ENCODE data around the gene PLD3.

PLD3 gene, protein sequence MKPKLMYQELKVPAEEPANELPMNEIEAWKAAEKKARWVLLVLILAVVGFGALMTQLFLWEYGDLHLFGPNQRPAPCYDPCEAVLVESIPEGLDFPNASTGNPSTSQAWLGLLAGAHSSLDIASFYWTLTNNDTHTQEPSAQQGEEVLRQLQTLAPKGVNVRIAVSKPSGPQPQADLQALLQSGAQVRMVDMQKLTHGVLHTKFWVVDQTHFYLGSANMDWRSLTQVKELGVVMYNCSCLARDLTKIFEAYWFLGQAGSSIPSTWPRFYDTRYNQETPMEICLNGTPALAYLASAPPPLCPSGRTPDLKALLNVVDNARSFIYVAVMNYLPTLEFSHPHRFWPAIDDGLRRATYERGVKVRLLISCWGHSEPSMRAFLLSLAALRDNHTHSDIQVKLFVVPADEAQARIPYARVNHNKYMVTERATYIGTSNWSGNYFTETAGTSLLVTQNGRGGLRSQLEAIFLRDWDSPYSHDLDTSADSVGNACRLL

DNA sequence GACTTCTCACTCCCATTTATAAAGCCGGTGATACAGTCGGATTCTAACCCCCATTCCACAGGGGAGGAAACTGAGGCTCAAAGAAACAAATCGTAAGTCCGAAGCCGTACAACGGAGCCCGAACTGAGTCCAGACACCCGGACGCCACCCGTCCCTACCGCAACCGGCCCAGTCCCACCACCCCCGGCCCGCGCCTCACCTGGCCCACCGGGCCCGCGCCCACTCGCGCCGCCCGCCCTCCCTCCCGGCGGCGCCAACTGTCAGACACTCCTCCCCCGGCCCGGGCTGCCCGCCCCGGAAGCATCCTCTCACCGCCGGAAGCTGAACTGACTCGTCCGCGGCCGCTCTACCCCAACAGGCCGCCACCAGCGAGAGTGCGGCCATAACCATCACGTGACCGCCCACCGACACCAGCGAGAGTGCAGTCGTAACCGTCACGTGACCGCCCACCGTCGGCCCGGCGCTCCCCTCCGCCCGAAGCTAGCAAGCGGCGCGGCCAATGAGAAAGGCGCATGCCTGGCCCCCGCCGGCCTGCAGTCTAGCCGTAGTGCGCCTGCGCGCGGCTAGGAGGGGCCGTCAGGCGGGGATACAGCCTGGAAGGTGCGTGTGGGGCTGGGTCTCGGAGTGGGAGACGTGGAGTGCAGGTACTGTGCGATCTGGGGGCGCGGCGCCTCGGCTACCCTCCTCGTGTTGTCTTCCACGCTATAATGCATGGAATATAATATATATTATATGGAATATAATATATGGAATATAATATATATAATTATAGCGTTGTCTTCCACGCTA lies at the start of gene PLD3, which contains the start of gene C19orf47:
PLD3 (plus strand) TSS at position 571 of the 789 bp plus-strand sequence. CDS start 17,789 bp downstream, outside the sequence.
C19orf47 (minus strand) TSS at position 273 of the 789 bp plus-strand sequence. CDS start 6,540 bp downstream, outside the sequence.
- in situ Hi-C loops (cut with MboI; ENCODE audit: low sequenced_read_pairs) = no loop called here

DNA sequence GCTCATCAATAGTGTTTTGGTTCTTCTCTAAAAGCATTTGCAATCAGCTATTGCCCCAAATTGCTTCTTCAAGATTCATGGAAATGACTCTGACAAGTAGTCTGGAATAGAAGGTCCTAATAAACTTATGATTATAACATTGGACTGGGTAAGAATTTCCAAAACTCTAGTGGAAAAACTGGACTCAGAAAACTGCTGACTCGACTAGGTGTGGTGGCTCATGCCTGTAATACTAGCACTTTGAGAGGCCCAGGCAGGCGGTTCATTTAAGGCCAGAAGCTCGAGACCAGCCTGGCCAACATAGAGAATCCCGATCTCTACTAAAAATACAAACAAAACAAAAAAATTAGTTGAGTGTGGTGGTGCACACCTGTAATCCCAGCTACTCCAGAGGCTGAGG lies 47.8 kb upstream of the PLD3 start:
- in situ Hi-C loops (cut with MboI; ENCODE audit: low sequenced_read_pairs) = no loop called here

DNA sequence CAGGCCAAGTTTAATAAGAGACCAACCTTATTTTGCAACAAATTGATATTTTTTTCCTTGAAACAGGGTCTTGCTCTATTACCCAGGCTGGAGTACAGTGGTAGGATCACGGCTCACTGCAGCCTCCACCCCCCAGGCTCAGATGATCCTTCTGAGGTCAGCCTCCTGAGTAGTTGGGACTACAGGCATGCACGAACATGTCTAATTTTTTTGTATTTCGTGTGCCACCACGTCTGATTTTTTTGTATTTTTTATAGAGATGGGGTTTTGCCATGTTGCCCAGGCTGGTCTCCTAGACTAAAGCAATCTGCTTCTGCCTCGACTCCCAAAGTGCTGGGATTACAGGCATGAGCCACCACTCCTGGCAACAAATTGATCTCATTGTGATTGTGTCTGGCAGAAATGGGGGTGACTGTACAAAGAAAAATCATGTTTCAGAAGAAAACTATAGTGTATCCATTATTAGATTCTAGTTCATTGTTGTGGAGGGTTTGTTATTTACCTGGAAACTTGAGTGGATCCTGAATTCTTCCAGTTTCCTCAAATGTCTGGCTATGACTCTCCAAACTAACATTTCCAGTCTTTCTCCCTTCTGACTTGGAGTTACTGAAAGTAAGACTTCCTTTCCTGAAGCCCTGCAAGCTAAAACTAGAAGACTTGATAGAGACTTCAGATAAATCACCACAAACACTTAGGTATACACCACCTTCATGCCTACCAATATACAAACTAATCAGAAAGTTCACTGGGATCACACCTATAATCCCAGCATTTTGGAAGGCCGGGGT lies 46.1 kb upstream of the PLD3 start:
- in situ Hi-C loops (cut with MboI; ENCODE audit: low sequenced_read_pairs) = no loop called here

DNA sequence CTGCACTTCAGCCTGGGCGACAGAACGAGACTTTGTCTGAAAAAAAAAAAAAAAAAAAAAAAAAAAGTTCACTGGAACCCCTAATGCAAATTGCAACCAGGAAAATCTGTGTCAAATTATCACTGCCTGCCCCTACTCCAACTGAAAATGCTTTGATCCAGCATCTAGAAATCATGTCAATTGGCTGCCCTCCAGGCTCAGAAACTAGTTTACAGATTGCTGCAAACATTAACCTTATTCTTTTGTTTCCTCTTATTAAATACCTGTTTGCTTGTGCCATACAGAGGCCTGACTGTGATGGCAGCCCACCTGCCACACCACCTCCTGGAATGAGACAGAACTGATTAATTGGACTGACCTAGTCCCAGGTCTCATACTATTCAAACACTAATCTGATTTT lies 44.7 kb upstream of the PLD3 start:
- in situ Hi-C loops (cut with MboI; ENCODE audit: low sequenced_read_pairs) = no loop called here

DNA sequence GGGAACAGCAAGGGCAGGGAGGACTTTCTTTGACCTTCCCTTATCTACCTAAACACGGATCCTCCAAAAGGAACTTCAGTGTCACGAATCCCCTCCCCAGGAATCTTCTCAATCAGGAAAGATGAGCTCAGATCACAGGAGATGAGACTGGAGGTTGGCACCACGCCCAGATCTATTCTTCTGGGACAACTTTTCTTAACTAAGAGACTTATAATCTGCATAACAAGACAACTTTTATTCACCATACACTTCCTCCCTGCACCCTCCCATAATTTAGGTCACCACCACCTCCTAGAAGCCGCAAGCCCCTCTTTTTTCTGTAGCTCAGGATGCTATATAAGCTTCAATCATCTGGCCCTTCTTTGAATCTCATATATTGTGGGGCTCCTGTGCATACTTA lies 44.2 kb upstream of the PLD3 start:
- in situ Hi-C loops (cut with MboI; ENCODE audit: low sequenced_read_pairs) = no loop called here

DNA sequence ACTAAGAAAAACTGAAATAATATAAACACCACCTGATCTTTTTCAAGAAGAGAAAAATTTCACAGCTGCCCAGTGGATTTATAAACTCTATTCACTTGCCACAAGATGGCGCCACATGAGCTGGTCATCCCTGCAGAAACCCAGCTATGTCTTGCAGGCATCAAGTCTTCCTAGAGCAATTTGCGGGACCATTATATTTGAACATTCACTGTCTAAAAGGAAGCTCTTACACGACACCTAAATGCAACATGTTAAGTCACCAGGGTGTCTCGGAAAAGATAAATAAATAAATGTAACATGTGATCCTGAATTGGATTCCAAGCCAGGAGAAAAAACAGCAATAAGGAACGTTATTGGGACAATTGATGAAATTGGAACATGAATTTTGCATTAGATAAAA lies 43.1 kb upstream of the PLD3 start:
- in situ Hi-C loops (cut with MboI; ENCODE audit: low sequenced_read_pairs) = no loop called here

DNA sequence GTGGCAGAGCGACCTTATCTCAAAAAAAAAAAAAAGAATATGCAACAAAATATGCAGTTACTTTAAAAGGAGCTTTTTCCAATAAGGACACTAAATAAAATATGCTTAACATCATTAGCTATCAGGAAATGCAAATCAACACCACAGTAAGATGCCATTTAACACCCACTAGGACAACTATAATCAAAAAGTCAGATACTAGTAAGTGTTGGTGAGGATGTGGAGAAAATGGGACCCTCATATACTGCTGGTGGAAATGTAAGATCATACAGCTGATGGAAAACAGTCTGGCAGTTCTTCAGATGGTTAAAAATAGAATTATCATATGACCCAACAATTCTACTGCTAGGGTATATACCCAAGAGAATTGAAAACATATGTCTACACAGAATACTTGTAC lies 38.8 kb upstream of the PLD3 start:
- in situ Hi-C loops (cut with MboI; ENCODE audit: low sequenced_read_pairs) = no loop called here

DNA sequence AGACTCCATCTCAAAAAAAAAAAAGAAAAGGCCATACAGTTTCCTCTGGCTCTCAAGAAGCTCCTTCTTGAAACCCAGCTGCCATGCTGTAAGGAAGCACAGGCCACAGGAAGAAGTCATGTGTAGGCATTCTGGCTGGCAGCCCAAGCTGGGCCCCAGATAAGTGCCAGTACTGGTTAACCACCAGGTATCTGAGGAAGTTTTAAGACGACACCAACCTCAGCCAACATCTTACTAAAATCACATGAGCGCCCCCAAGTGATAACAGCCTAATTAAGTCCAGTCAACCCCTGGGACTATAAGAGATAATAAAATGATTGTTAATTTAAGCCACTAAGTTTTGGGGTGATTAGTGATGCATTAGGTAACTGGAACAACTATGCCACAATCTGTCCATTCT lies 36.0 kb upstream of the PLD3 start:
- in situ Hi-C loops (cut with MboI; ENCODE audit: low sequenced_read_pairs) = no loop called here

DNA sequence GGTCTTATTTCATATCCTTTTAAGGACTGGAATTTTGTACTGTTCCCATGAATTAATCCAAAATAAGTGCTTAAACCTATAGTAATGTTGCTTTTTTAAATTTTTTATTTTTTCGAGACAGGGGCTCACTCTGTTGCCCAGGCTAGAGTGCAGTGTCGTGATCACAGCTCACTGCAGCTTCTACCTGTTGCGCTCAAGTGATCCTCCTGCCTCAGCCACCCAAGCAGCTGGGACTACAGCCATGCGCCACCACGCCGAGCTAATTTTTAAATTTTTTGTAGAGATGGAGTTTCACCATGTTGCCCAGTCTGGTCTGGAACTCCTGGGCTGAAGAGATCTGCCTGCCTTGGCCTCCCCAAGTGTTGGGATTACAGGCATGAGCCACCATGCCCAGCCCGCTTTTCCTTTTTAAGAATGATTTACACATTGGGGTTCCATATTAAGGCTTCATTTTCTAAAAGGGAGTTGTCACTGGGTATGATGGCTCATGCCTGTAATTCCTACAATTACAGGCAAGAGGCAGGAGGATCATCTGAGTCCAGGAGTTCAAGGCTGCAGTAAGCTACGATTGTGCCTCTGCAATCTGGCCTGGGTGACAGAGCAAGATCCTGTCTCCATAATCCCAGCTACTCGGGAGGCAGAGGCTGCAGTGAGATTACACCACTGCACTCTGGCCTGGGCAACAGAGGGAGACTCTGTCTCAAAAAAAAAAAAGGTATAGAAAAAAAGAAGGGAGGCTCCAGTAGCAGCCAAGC lies 35.1 kb upstream of the PLD3 start:
- in situ Hi-C loops (cut with MboI; ENCODE audit: low sequenced_read_pairs) = no loop called here

DNA sequence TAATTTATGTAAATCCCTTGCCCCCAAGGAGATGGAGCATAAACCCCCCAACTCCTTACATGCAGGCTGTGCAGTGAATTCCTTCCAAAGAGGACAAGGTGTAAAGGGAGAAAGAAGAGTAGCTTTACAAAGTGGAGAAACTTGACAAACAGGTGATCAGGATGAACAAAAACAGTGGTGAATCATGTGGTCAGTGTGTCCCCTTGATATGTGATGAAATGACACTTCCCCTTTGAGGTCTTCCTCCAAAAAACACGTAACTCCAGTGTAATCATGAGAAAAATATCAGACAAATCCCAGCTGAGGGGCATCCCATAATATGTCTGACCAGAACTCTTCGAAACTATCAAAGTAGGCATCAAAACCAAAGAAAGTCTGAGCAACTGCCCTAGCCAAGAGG lies 33.8 kb upstream of the PLD3 start:
- in situ Hi-C loops (cut with MboI; ENCODE audit: low sequenced_read_pairs) = no loop called here

DNA sequence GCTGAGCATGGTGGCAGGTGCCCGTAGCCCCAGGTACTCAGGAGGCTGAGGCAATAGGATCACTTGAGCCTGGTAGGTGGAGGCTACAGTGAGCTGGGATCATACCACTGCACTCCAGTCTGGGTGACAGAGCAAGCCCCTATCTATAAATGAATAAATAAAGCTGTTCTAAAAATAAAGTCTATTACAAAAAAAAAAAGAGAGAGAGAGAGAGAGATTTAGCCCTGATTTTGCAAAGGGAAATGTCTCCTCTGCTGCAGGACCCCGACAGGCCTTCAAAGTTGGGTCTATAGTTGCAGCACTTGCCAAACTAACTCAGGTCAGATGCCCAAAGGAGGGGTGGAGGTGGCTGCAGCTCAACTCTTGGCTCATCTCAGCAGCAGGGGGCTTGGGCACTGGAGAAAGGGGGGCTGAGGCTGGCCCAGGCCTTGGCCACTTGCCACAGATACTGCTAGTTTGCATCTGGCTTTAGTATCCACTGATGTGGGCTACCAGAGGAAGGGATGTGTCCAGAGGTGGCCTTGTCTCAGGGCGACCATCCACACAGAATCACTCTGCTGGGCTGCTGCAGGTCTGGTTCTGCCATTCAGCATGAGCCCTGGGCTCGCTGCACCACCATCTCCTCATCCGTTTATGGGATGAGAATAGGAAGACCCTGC lies 32.6 kb upstream of the PLD3 start:
- in situ Hi-C loops (cut with MboI; ENCODE audit: low sequenced_read_pairs) = no loop called here

DNA sequence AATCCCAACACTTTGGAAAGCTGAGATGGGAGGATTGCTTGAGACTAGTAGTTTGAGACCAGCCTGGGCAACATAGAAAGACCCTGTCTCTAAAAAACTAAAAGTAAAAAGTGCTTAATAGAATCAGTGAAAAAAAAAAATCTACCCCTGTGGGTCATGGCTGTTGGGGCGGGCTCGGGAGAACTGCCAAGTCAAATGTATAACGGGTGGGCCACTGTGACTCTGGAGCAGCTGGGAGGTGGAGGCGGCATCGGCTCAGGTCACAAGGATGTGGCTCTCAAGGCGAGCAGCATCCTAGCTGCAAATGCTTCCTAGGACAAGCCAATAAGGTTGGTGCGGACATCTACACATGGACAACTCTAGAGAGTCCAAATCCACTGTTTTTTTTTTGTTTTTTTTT lies 31.2 kb upstream of the PLD3 start:
- in situ Hi-C loops (cut with MboI; ENCODE audit: low sequenced_read_pairs) = no loop called here

DNA sequence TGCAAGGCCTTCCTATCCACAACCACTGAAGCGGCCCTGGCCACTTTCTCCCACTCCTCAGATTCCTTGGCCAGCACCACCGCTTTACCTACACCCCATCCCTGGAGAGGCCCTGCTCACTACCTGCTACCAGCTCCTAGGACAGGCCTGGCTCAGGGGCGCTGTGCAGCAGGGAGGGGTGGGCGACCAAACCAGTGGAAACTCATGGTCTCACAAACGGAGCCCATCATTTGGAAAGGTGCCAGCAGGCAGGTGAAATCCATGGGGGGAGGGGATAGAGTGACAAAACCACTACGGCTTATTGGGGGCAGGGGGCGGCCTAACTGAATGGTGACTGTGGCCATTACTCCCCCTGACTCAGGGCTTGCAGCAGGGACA lies 27.9 kb upstream of the PLD3 start:
- in situ Hi-C loops (cut with MboI; ENCODE audit: low sequenced_read_pairs) = no loop called here

DNA sequence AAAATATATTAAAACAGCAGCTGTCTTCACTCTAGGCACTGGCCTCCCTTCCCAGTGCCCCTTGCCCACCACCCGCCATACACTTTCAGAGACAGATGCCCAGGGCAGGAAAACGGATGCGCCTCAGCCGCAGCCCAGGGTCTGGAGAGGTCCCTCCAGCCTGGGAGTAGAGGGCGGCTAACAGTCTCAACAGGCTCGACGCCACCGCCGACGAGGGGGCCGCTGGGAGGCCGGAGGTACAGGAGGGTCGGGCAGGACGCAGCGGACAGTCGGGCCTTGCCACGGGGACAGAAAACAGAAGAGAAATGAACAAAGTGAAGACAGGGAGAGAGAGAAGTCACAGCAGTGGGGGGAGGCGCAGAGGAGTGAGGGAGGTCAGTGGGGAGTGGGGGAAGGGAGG lies 27.4 kb upstream of the PLD3 start:
- in situ Hi-C loops (cut with MboI; ENCODE audit: low sequenced_read_pairs) = no loop called here

DNA sequence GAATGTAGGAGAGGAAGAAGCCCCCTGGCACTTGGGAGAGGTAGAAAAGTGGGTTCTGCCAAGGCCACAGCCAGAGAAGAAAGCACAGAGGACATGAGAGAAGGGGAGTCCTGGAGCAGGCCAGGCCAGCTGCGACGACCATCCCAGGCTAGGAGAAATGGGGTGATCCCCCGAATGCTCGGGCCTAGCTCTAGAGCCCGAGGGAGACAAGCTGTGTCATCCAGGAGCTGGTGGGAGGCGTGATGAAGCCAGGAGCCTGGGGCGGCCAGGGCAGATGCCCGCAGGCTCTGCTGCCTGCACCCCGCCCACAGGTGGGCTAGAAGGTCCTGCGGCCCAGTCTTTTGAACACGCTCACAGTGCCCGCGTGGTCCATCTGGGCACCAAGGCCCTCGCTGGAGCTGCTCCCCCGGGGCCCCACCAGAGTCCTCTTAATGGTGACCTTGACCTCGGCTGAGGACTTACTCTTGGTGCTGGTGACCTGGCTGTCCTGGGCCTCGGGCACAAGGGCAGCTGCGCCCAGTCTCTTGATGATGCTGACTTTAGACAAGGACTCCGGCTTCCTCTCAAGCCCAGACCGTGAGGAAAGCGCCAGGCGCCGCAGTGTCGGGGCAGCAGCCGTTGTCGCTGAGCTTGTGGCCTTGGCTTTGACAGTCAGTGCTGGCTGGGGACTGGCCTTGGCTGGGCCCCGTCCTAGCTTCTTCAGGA lies 26.8 kb upstream of the PLD3 start:
- in situ Hi-C loops (cut with MboI; ENCODE audit: low sequenced_read_pairs) = no loop called here

DNA sequence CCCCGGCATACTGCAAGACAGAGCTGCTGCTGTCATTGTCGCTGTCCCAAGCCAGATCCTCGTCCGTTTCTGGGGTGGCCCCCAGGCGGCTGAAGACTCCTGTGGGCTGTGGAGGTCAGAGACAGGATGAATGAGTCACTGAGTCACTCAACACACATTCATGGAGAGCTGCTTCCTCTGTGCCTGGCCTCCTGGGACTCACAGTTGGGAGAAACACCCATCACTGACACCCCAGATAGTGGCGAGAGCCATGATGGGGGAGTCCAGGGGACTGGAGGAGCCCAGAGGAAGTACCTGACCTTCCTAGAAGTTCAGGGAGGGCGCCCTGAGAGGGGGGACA lies 26.3 kb upstream of the PLD3 start:
- in situ Hi-C loops (cut with MboI; ENCODE audit: low sequenced_read_pairs) = no loop called here

DNA sequence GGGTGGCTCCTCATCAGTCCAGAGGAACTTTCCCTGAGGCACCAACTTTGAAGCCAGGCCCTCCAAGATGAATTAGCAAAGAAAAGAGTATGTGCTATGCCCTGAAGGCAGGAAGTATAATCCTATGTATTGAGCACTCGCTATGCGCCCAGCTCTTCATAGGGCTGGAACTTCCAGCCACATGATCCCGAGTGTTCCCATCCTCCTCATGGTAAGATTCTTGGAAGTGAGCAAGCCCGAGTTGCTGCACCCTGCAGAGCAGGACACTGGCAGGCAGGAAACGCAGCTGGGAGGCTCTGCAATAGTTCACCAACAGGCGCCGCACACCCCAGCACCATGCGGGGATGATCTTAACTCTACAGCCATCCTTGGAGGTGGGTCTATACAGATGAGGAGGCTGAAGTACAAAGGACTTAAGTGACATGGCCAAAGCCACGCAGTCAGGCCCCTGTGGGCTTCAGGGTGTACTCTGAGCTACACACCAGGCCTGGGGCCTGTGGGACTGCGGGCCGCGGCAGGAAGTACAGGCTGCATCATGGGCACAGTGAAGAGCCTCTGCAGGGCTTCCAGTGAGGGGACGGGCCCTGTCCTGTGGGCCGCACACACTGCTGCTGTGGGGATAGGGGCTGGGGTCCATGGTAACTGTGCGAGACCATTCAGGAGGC lies 25.4 kb upstream of the PLD3 start:
- in situ Hi-C loops (cut with MboI; ENCODE audit: low sequenced_read_pairs) = no loop called here

DNA sequence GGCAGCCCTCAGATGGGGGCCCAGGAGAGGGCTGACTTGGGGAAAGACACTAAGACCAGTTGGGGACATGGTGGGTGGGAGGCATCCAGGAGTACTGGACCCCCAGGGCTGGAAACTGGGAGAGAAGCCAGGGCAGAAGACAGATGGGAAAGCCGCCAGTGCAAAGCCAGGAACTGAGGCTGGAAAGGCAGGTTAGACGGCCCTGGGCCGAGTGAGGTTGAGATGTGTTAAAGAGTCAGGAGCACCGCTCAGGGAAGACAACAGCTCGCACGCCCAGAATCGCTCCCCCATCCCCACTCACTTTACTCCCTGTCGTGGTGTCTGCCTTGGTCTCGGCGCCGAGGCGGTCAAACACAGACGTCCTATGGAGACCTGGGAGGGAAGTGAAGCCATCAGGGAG lies 24.8 kb upstream of the PLD3 start:
- in situ Hi-C loops (cut with MboI; ENCODE audit: low sequenced_read_pairs) = no loop called here

DNA sequence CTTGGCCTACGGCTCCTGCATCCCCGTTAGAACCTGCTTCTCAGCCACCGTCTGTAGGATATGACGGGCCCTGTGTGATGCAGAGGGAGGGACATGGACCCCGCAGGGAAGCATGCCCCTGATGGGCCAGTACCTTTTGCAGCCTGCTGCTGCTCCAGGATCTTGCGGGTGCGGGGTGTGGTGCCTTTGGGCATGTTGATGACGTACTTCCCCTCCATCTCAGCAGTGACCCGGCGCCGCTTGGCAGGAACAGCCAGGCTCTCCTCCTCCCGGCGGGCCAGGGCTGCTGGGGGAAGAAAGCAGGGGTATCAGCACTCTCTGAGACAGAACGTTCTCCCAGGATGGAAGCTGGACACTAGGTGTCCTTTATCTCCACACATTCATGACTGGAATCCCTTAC lies 22.3 kb upstream of the PLD3 start:
- in situ Hi-C loops (cut with MboI; ENCODE audit: low sequenced_read_pairs) = no loop called here
